RWPE1 (cell line): ENCODE results near the gene ZNF213.
"Not testable (repeated sequence)": the region's sequence is repeated elsewhere in the genome, so short reads cannot be mapped to it uniquely, and the experiment has no call there.

Source experiments
- CTCF ChIA-PET: fragments of 350-600 bp; sonication (Branson Sonifier 250); formaldehyde crosslinking; extraction: SDS; loops from one replicate; lab custom pipeline; 2021; lab: Yijun Ruan, JAX
- POLR2A ChIA-PET: fragments of 400-600 bp; formaldehyde crosslinking; extraction: SDS; loops from one replicate; lab custom pipeline; 2020; ENCODE audit warnings: antibody characterized with exemption; ENCODE audit not compliant: low non-redundant PET; lab: Yijun Ruan, JAX
- DNase-seq: peaks from one replicate; pipeline ENCODE4 v3.0.0; 2012; ENCODE audit warnings: low spot score
- H3K27ac ChIP-seq: fragments of 450-650 bp; 2 replicates; pipeline ENCODE4 v1.5.1; 2017
- TF ChIP-seq, protein P1 (sequence below): fragments of 450-650 bp; conservative IDR thresholded peaks from 2 replicates; pipeline ENCODE4 v1.5.1; 2017; ENCODE audit warnings: low read depth, mild to moderate bottlenecking

The ZNF213 gene

DNA sequence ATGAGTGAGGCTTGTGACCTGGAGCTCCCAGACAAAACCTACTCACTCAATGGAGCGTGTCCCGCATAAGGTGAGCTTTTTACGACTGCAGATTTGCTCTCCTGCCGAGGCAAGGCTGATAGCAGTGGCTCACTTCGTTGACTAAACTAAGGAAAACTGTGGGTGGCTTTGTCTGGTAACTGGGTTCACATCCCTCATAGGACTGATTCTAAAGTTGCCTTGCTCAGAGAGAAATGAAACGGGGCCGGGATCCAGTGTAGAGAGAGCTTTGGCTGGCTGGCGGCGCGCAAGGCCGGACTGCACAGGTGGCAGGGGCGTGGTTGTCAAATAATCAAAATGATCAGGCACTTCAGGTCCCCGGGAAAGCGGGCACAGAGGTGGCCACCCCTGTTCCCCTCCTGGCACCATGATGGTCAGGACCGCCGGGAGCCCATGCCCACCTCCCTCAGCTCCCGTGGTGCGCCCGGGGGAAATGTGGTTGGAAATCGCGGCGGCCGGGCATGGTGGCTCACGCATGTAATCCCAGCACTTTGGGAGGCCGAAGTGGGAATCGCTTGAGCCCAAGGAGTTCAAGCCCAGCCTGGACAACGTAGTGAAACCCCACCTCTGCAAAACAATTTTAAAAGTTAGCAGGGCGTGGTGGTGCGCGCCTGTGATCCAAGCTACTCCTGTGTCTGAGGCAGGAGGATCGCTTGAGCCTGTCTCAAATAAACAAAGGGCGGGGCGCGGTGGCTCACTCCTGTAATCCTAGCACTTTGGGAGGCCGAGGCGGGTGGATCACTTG, 26.6 kb downstream of the ZNF213 start:
- TF ChIP-seq, protein P1, sequence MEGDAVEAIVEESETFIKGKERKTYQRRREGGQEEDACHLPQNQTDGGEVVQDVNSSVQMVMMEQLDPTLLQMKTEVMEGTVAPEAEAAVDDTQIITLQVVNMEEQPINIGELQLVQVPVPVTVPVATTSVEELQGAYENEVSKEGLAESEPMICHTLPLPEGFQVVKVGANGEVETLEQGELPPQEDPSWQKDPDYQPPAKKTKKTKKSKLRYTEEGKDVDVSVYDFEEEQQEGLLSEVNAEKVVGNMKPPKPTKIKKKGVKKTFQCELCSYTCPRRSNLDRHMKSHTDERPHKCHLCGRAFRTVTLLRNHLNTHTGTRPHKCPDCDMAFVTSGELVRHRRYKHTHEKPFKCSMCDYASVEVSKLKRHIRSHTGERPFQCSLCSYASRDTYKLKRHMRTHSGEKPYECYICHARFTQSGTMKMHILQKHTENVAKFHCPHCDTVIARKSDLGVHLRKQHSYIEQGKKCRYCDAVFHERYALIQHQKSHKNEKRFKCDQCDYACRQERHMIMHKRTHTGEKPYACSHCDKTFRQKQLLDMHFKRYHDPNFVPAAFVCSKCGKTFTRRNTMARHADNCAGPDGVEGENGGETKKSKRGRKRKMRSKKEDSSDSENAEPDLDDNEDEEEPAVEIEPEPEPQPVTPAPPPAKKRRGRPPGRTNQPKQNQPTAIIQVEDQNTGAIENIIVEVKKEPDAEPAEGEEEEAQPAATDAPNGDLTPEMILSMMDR, result no peak
- peak overlapping the region; percentile 45 for H3K27ac ChIP-seq
- no peak for DNase-seq
- ChIA-PET POLR2A (interaction anchor here (0.7 kb wide), 1 partner anchor 11 kb away, joined by 7 read pairs; no protein-coding TSS in a partner anchor), CTCF (no interaction called here)

DNA sequence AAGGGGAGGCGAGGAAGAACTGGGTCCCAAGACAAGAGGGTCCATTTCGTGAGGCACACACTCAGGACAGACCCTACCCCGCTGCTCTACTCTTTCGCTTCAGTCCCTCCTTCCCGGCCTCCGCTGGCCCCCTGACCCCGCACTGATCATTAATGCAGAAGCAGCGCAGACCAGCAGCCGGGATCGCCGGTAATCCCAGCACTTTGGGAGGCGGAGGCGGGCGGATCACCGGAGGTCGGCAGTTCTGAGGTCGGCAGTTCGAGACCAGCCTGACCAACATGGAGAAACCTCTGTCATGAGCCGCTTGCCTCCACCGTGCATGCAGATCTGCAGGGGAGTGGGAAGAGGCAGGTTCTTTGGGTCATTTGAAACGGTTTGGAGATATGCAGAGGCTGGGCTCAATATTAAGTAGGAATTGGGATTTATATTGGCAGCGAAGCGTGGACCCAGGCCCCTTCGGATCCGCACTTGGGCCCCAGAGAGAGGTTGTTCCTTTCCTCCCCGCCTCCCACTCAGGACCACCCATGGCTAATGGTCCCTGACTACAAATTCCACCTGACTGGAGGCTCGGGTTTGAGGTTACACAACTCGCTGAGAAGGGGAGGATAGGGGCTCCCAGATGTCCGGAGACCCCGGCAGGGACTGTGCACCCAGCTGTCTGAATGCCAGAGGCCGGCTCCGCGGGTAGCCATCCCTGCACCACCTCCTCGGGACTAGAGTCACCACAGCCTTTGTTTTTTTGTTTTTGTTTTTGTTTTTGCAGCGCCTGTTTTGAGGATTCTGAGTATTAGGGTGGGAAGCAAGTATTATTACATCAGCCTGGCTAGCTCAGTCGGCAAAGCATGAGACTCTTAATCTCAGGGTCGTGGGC, 29.5 kb downstream of the ZNF213 start:
- ChIA-PET CTCF (no interaction called here), POLR2A (no interaction called here)
- DNase-seq, result no peak
- no peak overlapping the region for H3K27ac ChIP-seq
- TF ChIP-seq, protein P1, result no peak

DNA sequence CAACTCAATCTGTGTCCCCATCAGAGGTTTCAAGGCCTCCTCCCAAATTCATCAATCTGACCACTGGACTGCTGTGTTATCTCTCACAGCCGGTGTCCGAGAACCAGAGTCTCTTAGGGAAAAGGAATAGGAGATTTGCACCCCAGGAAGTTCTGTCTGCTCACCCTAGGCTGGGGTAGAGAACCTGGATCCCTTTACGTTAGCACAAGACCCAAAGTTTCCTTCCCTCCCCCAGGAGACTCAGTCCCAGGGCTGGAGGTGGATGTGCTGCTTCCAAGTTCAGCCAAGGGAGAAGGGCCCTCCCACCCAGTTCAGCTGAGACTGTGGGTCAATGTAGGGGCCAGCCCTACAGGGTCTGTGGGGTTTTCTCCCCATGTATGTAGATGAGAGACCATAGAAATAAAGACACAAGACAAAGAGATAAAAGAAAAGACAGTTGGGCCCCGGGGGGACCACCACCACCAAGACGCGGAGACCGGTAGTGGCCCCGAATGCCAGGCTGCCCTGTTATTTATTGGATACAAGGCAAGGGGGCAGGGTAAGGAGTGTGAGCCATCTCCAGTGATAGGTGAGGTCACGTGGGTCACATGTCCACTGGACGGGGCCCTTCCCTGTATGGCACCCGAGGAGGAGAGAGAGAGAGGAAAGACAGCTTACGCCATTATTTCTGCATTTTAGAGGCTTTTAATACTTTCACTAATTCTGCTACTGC, 30.4 kb downstream of the ZNF213 start:
- POLR2A ChIA-PET, result no interaction called here
- CTCF ChIA-PET, result interaction anchor here (0.7 kb wide), 1 partner anchor 100 kb away, joined by 4 read pairs; no protein-coding TSS in a partner anchor

DNA sequence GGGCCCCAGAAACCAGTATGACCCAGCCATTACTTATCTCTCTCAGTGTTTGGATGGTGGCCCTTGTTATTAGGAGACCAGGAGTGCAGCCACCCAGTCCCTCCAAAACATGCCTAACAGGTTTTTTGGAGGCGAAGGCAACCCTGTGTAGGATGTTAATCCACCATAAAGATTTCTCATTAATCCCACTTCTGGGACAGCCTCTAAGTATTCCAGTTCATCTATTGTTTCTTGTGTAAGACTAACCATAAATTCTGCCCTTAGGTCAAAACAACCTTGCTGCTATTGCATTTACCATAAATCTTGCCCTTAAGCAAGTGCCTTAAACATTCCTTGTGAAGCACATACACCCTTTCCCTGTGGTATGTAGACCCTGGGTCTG, 31.7 kb downstream of the ZNF213 start:
- ChIA-PET POLR2A (no interaction called here), CTCF (interaction anchor here (0.7 kb wide), 1 partner anchor 97 kb away, joined by 4 read pairs; no protein-coding TSS in a partner anchor)
- H3K27ac ChIP-seq, result no peak overlapping the region
- TF ChIP-seq, protein P1, result no peak
- no peak for DNase-seq

More for the DNA sequence above, 30.4 kb downstream of the ZNF213 start:
- TF ChIP-seq, protein P1, result no peak
- DNase-seq, result no peak
- H3K27ac ChIP-seq, result no peak overlapping the region

DNA sequence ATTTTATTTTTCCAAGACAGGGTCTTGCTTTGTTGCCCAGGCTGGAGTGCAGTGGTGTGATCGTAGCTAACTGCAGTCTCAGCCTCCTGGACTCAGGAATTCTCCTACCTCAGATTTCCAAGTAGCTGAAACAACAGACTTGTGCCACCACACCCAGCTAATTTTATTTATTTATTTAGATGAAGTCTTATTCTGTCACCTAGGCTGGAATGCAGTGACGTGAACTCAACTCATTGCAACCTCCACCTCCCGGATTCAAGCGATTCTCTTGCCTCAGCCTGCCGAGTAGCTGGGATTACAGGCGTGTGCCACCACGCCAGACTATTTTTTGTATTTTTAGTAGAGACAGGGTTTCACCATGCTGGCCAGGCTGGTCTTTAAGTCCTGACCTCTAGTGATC, 33.9 kb downstream of the ZNF213 start:
- DNase-seq, H3K27ac ChIP-seq, POLR2A ChIA-PET: not testable (repeated sequence)
- CTCF ChIA-PET, result interaction anchor here (0.9 to 1.0 kb wide), 2 partner anchors 39 to 42 kb away, joined by 3 read pairs; no protein-coding TSS in a partner anchor

DNA sequence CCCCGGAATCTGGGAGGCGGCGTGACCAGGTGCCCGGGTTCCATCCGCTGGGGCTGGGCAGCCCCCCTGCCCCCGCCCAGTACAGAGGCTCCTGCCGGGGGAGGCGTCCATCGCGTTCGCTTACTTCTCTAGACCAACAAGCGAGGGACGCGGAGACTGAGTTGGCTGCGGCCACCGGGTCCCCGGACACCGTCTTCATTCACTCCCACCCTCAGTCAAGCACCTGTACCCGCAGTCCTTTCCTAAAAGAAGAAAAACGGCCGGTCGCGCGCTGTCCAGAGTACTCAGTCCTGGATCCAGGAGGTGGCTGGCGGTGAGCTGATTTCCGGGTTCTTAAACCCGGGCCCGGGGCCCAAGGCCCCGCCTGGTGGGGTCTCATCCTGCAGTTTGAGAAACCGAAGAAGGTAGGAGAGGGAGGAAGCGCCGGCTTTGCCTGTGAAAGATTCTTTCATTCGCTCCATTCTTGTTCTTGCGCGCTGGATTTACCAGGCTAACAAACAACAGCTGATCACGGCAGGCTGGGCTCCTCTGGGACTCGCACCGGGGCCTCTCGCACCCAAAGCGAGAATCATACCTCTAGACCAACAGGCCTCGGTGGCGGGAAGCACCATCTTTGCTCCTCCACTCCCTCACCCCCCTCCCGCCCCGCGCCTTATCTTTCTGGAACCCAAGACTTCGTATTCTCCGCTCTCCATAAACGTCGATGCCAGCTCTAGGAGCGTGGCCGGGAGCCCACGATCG, 35.8 kb downstream of the ZNF213 start:
- no peak overlapping the region for H3K27ac ChIP-seq
- ChIA-PET CTCF (interaction anchor here (0.6 kb wide), 1 partner anchor 83 kb away, joined by 3 read pairs; no protein-coding TSS in a partner anchor), POLR2A (no interaction called here)
- TF ChIP-seq, protein P1, result no peak
- DNase-seq, result no peak
